OCI-LY7 (cell line): ENCODE results near the gene SYNM. TPM values are rescaled to one million over a fixed set of nuclear protein-coding genes. Genes with fewer than 3 reads are reported as not detected.

Experiments
- BruUV-seq: library from RNA; stranded (reverse); fragments of 400-500 nt; replicated peaks from 2 replicates; lab custom pipeline; 2021; lab: Mats Ljungman, UMichigan
- CTCF ChIA-PET: fragments of 300-600 bp; sonication (Branson Sonifier 250); formaldehyde crosslinking; loops from one replicate; lab custom pipeline; 2022; ENCODE audit warnings: antibody characterized with exemption; ENCODE audit not compliant: unreplicated experiment; lab: Charles Lee
- POLR2A ChIA-PET: fragments of 300-600 bp; sonication (Branson Sonifier 250); formaldehyde crosslinking; loops from one replicate; lab custom pipeline; 2022; ENCODE audit warnings: antibody characterized with exemption; lab: Charles Lee
- DNase-seq: peaks from one replicate; pipeline ENCODE4 v3.0.0-alpha.2; 2015; ENCODE audit warnings: low spot score
- H2AFZ ChIP-seq: fragments of 200-600 bp; sonication (generic), shearing (Covaris generic); 2 replicates; pipeline ENCODE4 v1.6.1; 2014; ENCODE audit warnings: mild to moderate bottlenecking, antibody characterized with exemption, low read length, moderate library complexity
- H3K27ac ChIP-seq: fragments of 200-600 bp; sonication (generic); 2 replicates; pipeline ENCODE4 v1.5.1; 2014; ENCODE audit warnings: mixed run types, low read depth, mild to moderate bottlenecking, moderate library complexity, low read length, inconsistent platforms; ENCODE audit not compliant: poor library complexity, severe bottlenecking
- H3K36me3 ChIP-seq: fragments of 200-600 bp; sonication (generic); 2 replicates; pipeline ENCODE4 v1.6.1; 2014; ENCODE audit warnings: mild to moderate bottlenecking, antibody characterized with exemption, low read length, moderate library complexity, mixed read lengths; ENCODE audit not compliant: insufficient read depth
- H3K4me1 ChIP-seq: fragments of 200-600 bp; sonication (generic); 2 replicates; pipeline ENCODE4 v1.5.1; 2014; ENCODE audit warnings: mild to moderate bottlenecking, low read length; ENCODE audit not compliant: insufficient read depth, poor library complexity, severe bottlenecking
- H3K4me2 ChIP-seq: fragments of 200-600 bp; sonication (generic); 2 replicates; pipeline ENCODE4 v1.6.1; 2014; ENCODE audit warnings: mild to moderate bottlenecking, low read length
- H3K4me3 ChIP-seq: fragments of 200-600 bp; sonication (generic); 2 replicates; pipeline ENCODE4 v1.5.1; 2014; ENCODE audit warnings: mild to moderate bottlenecking, low read depth, low read length; ENCODE audit not compliant: poor library complexity, severe bottlenecking
- H3K79me2 ChIP-seq: fragments of 200-600 bp; sonication (generic); 2 replicates; pipeline ENCODE4 v1.6.1; 2016; ENCODE audit warnings: low read depth, mild to moderate bottlenecking, low read length, moderate library complexity, mixed read lengths; ENCODE audit not compliant: insufficient read depth
- H3K9me2 ChIP-seq: fragments of 200-600 bp; sonication (generic); 2 replicates; pipeline ENCODE4 v1.6.1; 2016; ENCODE audit warnings: mild to moderate bottlenecking, low read length, mixed read lengths; ENCODE audit not compliant: insufficient read depth
- H3K9me3 ChIP-seq: fragments of 200-600 bp; sonication (generic); 2 replicates; pipeline ENCODE4 v1.6.1; 2014; ENCODE audit warnings: mild to moderate bottlenecking, mixed run types, low read length, mixed read lengths
- H4K20me1 ChIP-seq: fragments of 200-600 bp; sonication (generic); 2 replicates; pipeline ENCODE4 v1.6.1; 2014; ENCODE audit warnings: mild to moderate bottlenecking, antibody characterized with exemption, low read length, moderate library complexity, mixed read lengths; ENCODE audit not compliant: insufficient read depth
- CTCF ChIP-seq: fragments of 200-600 bp; sonication (generic); conservative IDR thresholded peaks from 2 replicates; pipeline ENCODE4 v1.5.1; 2014; ENCODE audit warnings: mild to moderate bottlenecking, antibody characterized with exemption, low read length, moderate library complexity, mixed read lengths
- EZH2phosphoT487 ChIP-seq: fragments of 200-600 bp; sonication (generic); IDR thresholded peaks from 2 replicates; pipeline ENCODE4 v1.6.1; 2018; ENCODE audit warnings: low read depth, borderline replicate concordance, mild to moderate bottlenecking, mixed run types, antibody characterized with exemption, low read length, moderate library complexity, mixed read lengths
- intact Hi-C: fragments of 100-400 bp; cut with micrococcal nuclease; formaldehyde crosslinking; loops from one replicate; pipeline ENCODE4 v1.10.0; 2022; ENCODE audit not compliant: unreplicated experiment
- total RNA-seq, 2 experiments: library from RNA; depleted of rRNA in 1 of 2; stranded (reverse); fragments of >200 nt in 1 of 2; shearing (Covaris generic) in 1 of 2; gene quantifications; 2 replicates each; pipeline ENCODE4 v1.2.3, GENCODE V29; 2014 to 2022

The SYNM gene
- total RNA-seq, 2 experiments from 2014 or later, result 0.08 to 0.41 TPM

DNA sequence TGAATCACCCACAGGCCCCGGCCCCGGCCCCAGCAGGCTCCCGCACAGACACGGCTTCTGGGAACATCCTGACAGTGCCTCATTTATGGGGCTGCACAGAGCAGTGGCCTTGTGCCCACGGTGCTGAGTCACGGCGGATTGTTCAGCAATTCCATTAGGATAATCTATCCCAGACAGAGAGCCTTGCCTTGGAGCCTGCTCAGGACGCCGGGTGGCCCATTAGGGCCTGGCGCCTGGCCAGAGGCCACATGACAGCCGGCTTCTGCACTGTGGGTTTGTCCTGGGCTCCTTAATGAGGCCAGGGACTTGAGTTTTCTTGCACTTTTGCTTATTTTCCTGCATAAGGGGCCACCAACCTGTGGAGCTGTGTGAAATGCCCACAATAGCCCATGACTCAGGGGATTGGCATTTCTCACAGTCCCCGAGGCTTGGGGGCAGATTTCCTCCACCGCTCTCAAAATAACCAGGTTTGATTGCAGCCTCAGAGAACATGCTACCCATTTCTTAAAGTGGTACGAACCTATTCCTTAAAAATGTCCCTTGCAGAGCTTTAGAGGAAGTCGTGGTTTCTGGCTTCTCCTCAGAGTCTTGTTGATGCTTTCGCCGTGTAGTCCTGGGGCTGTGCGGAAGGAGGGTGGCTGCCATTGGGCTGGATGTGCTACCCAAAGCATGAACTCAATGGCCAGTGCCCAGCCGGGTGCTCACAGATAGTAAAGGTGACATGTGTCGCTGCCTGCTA is 19.0 kb downstream of the SYNM start:
- Histone ChIP-seq H3K27ac (no peak overlapping the region), H3K9me2 (no peaks in the 10 kb centered on the region), H2AFZ (no peak overlapping the region), H4K20me1 (no peaks in the 10 kb centered on the region), H3K79me2 (no peaks in the 10 kb centered on the region), H3K9me3 (no peaks in the 10 kb centered on the region), H3K4me2 (no peak overlapping the region), H3K4me1 (no peaks in the 10 kb centered on the region), H3K36me3 (no peaks in the 10 kb centered on the region), H3K4me3 (no peak overlapping the region)
- CTCF ChIA-PET, result no interaction called here
- no peak for DNase-seq
- POLR2A ChIA-PET, result no interaction called here
- BruUV-seq, result no TSS peak
- intact Hi-C loops, result no loop called here
- no peak for TF ChIP-seq EZH2phosphoT487
- TF ChIP-seq CTCF, result no peak

DNA sequence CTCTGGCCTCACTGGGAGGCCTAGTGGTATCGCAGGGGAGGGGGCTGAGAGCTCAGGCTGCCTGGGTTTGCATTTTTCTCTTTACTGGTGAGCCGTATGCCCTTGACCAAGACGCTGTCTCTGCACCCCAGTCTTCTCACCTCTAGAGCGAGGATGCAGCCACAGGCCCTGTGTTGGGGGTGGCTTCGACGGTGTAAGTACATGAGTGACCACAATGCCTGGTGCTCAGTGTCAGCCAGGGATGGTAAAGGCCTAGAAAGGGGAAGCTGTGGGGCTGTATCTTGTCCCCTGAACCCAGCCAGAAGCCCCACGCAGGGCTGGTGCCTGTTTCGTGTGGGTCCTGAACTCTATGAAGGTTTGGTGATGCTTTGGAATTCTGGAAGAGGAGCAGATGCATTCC is 19.8 kb downstream of the SYNM start:
- intact Hi-C loops, result no loop called here
- Histone ChIP-seq H3K4me2 (no peak overlapping the region), H3K9me2 (no peaks in the 10 kb centered on the region), H3K9me3 (no peaks in the 10 kb centered on the region), H3K36me3 (no peaks in the 10 kb centered on the region), H3K79me2 (no peaks in the 10 kb centered on the region), H3K4me3 (no peak overlapping the region), H2AFZ (no peak overlapping the region), H4K20me1 (no peaks in the 10 kb centered on the region), H3K27ac (no peak overlapping the region), H3K4me1 (no peaks in the 10 kb centered on the region)
- ChIA-PET CTCF (no interaction called here), POLR2A (no interaction called here)
- BruUV-seq, result no TSS peak
- TF ChIP-seq EZH2phosphoT487 (no peak), CTCF (no peak)
- DNase-seq, result no peak

DNA sequence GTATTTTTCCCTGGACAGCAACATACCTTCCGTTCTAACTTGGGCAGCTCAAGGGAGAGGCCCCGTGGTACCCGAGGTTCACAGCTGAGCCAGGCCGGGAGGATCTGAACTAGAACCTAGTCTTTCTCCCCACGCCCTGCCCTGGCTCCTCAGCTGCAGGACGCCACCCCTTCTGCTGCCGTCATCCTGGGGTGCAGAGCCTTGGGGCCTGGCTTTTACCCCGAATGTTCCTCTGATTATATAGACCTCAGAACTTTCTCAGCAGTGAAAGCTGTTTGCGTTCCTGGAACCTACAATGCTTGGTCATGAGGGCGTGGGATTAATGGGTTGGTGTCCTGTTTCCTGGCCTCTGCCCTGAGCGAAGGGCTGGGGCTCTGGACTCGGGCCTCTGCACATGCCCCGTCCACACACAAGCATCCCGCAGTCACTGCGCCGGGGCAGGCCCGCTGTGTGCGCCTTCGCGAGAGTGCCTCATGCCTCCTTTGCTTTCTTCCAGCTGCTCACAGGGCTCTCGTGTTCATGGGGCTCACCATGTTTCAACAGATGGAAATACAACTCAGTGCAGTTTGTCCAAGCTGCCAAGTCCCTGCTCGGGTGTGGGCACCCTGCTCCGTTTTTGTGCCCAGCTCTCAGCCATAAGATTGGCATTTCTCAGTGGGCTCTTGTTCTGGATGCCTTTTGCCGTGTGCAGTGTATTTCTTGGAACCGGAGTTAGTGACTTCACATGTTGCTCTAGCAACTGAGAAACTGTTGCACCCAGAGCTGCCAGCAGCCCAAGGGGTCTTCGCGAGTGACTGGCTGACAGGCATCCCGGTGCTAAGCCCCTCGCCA is 20.4 kb downstream of the SYNM start:
- CTCF ChIA-PET, result no interaction called here
- H3K79me2 ChIP-seq, result no peaks in the 10 kb centered on the region
- no peaks in the 10 kb centered on the region for H4K20me1 ChIP-seq
- H3K4me1 ChIP-seq, result no peaks in the 10 kb centered on the region
- no peak overlapping the region for H3K27ac ChIP-seq
- TF ChIP-seq CTCF, result no peak
- no peak for TF ChIP-seq EZH2phosphoT487
- no peak overlapping the region for H3K4me3 ChIP-seq
- H3K9me3 ChIP-seq, result no peaks in the 10 kb centered on the region
- H3K36me3 ChIP-seq, result no peaks in the 10 kb centered on the region
- no peak overlapping the region for H2AFZ ChIP-seq
- intact Hi-C loops, result no loop called here
- BruUV-seq, result no TSS peak
- H3K4me2 ChIP-seq, result no peak overlapping the region
- no peaks in the 10 kb centered on the region for H3K9me2 ChIP-seq
- no peak for DNase-seq
- POLR2A ChIA-PET, result no interaction called here
